Transverse colon (tissue), 4 donors: ENCODE results near the gene AMIGO3.

Experiments
- EP300 ChIP-seq: sonication (generic); formaldehyde crosslinking; IDR thresholded peaks from one replicate; pipeline ENCODE4 v1.6.1; 2017; ENCODE audit warnings: antibody characterized with exemption, low read depth
- POLR2A ChIP-seq: fragments of 450-650 bp; IDR thresholded peaks from one replicate; pipeline ENCODE4 v1.6.1; 2016; ENCODE audit warnings: antibody characterized with exemption, mild to moderate bottlenecking, moderate library complexity
- POLR2AphosphoS5 ChIP-seq, 3 donors: sonication (generic); formaldehyde crosslinking; IDR thresholded peaks; one replicate each; pipeline ENCODE4 v1.6.1; 2016; ENCODE audit warnings: antibody characterized with exemption in 3 of 3
- TF ChIP-seq, protein P1 (sequence below), 5 experiments: fragments of 200-600 bp in 3 of 5; fragments of 450-650 bp in 2 of 5; sonication (generic) in 3 of 5; IDR thresholded peaks; 1 replicate in 2 of 5; 2 replicates in 3 of 5; pipeline ENCODE4 v1.5.1; 2016 to 2017; ENCODE audit warnings: antibody characterized with exemption in 5 of 5, inconsistent platforms in 3 of 5, mild to moderate bottlenecking in 2 of 5, moderate library complexity in 1 of 5

DNA sequence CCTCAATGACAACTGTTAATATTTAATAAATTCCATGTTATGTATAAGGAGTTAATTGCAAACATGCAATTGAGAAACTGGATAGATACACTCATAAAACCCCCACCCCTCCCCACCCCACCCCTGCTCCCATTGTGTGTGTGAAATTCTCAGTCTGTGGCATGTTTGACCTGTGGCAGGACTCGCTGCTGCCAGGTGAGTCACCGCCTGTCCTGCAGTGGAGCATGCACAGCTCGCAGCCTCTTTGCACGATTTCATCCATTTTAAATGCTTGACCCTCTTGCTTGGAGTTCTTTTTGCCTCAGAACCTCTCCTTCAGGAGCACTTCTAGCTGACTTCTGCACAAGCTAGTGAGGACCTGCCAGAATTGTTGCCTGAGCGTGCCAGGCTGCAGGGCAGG, 50.6 kb downstream of the AMIGO3 start:
- no peak for TF ChIP-seq EP300
- TF ChIP-seq POLR2A = no peak
- TF ChIP-seq, protein P1, sequence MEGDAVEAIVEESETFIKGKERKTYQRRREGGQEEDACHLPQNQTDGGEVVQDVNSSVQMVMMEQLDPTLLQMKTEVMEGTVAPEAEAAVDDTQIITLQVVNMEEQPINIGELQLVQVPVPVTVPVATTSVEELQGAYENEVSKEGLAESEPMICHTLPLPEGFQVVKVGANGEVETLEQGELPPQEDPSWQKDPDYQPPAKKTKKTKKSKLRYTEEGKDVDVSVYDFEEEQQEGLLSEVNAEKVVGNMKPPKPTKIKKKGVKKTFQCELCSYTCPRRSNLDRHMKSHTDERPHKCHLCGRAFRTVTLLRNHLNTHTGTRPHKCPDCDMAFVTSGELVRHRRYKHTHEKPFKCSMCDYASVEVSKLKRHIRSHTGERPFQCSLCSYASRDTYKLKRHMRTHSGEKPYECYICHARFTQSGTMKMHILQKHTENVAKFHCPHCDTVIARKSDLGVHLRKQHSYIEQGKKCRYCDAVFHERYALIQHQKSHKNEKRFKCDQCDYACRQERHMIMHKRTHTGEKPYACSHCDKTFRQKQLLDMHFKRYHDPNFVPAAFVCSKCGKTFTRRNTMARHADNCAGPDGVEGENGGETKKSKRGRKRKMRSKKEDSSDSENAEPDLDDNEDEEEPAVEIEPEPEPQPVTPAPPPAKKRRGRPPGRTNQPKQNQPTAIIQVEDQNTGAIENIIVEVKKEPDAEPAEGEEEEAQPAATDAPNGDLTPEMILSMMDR (IDR thresholded peaks at IDR 0.05) = no peak
- TF ChIP-seq POLR2AphosphoS5 (IDR thresholded peaks at IDR 0.05) = no peak
